Neural progenitor cell (in vitro differentiated cells): Measurements from ENCODE around the gene BRINP3.

ENCODE experiments used
- EZH2 ChIP-seq: fragments of 200-600 bp; sonication (generic); IDR thresholded peaks from 2 replicates; pipeline ENCODE4 v1.6.1; 2017; ENCODE audit warnings: antibody characterized with exemption, mild to moderate bottlenecking, moderate library complexity
- EZH2phosphoT487 ChIP-seq: fragments of 200-600 bp; sonication (generic); IDR thresholded peaks from 2 replicates; pipeline ENCODE4 v1.6.1; 2017; ENCODE audit warnings: antibody characterized with exemption
- TF ChIP-seq, protein P1 (sequence below): fragments of 200-600 bp; sonication (generic); IDR thresholded peaks from 2 replicates; pipeline ENCODE4 v1.5.1; 2017; ENCODE audit warnings: antibody characterized with exemption, mild to moderate bottlenecking

DNA sequence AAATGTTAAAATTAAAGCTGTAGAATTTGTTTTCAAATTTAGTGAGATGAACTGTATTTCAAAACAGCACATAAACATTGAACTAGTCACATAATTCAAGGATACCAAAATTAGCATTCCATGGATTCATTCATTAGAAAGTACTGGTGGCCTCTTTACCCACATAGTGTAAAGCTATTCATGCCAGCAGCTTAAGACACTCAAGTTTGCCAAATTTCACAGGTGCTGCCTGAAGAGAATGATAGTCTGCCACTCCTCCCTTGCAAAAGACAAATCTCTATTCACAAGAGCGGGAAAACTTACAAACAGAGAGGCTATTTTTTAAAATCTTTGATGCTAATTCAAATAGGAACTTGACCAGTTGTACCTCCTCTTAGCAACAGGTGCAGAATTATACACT, 337.0 kb downstream of the BRINP3 start:
- TF ChIP-seq, protein P1, sequence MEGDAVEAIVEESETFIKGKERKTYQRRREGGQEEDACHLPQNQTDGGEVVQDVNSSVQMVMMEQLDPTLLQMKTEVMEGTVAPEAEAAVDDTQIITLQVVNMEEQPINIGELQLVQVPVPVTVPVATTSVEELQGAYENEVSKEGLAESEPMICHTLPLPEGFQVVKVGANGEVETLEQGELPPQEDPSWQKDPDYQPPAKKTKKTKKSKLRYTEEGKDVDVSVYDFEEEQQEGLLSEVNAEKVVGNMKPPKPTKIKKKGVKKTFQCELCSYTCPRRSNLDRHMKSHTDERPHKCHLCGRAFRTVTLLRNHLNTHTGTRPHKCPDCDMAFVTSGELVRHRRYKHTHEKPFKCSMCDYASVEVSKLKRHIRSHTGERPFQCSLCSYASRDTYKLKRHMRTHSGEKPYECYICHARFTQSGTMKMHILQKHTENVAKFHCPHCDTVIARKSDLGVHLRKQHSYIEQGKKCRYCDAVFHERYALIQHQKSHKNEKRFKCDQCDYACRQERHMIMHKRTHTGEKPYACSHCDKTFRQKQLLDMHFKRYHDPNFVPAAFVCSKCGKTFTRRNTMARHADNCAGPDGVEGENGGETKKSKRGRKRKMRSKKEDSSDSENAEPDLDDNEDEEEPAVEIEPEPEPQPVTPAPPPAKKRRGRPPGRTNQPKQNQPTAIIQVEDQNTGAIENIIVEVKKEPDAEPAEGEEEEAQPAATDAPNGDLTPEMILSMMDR: no peak
- TF ChIP-seq EZH2 (no peak), EZH2phosphoT487 (no peak)
